Measurements from ENCODE around the gene TRAK1.

The TRAK1 gene

DNA sequence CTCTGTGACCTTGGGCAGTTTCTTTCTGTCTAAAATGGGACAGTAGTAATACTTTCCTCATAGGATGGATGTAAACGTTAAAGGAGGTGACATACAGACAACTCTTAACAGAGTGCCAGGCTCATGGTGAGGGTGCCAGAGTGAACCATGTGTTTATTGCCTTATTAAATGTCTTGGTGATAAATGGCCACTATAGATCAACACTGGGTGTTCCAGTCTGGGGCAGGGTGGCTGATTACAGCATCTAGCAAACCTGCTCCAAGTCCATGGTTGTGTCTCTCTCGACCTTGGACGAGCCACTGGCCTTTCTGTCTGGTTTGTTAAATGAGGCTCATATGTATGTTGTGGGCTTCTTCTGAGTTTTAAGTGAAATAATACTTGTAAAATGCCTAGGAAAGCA lies 75.1 kb downstream of the TRAK1 start:
- Histone ChIP-seq H3K4me1 (peaks cover 12% of the 10 kb centered on the region), H3K27me3 (ENCODE audit: control insufficient read depth, insufficient read depth, low read length) (no peaks in the 10 kb centered on the region), H3K9ac (no peak overlapping the region), H2AFZ (no peak overlapping the region), H3K79me2 (peaks cover 36% of the 10 kb centered on the region), H3K36me3 (ENCODE audit: control insufficient read depth, insufficient read depth, low read length) (no peaks in the 10 kb centered on the region), H3K4me3 (ENCODE audit: low read depth, low read length) (no peak overlapping the region), H3K27ac (no peak overlapping the region), H3K4me2 (ENCODE audit: low read length) (no peak overlapping the region), H3K9me3 (ENCODE audit: control insufficient read depth, low read length) (no peaks in the 10 kb centered on the region)
- TF ChIP-seq, protein P1, sequence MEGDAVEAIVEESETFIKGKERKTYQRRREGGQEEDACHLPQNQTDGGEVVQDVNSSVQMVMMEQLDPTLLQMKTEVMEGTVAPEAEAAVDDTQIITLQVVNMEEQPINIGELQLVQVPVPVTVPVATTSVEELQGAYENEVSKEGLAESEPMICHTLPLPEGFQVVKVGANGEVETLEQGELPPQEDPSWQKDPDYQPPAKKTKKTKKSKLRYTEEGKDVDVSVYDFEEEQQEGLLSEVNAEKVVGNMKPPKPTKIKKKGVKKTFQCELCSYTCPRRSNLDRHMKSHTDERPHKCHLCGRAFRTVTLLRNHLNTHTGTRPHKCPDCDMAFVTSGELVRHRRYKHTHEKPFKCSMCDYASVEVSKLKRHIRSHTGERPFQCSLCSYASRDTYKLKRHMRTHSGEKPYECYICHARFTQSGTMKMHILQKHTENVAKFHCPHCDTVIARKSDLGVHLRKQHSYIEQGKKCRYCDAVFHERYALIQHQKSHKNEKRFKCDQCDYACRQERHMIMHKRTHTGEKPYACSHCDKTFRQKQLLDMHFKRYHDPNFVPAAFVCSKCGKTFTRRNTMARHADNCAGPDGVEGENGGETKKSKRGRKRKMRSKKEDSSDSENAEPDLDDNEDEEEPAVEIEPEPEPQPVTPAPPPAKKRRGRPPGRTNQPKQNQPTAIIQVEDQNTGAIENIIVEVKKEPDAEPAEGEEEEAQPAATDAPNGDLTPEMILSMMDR (IDR thresholded peaks at IDR 0.05) = no peak

GRCh38 chr3:42166662-42167300 lies 75.6 kb downstream of the TRAK1 start:
- no peak overlapping the region for H3K4me3 ChIP-seq (ENCODE audit: low read depth, low read length)
- peaks cover 38% of the 10 kb centered on the region for H3K79me2 ChIP-seq
- no peaks in the 10 kb centered on the region for H3K36me3 ChIP-seq (ENCODE audit: control insufficient read depth, insufficient read depth, low read length)
- no peak overlapping the region for H3K4me2 ChIP-seq (ENCODE audit: low read length)
- peaks cover 12% of the 10 kb centered on the region for H3K4me1 ChIP-seq
- no peaks in the 10 kb centered on the region for H3K27me3 ChIP-seq (ENCODE audit: control insufficient read depth, insufficient read depth, low read length)
- H3K9ac ChIP-seq = no peak overlapping the region
- TF ChIP-seq, protein P1 (IDR thresholded peaks at IDR 0.05) = no peak
- H3K9me3 ChIP-seq (ENCODE audit: control insufficient read depth, low read length) = no peaks in the 10 kb centered on the region
- H3K27ac ChIP-seq = no peak overlapping the region
- H2AFZ ChIP-seq = no peak overlapping the region

DNA sequence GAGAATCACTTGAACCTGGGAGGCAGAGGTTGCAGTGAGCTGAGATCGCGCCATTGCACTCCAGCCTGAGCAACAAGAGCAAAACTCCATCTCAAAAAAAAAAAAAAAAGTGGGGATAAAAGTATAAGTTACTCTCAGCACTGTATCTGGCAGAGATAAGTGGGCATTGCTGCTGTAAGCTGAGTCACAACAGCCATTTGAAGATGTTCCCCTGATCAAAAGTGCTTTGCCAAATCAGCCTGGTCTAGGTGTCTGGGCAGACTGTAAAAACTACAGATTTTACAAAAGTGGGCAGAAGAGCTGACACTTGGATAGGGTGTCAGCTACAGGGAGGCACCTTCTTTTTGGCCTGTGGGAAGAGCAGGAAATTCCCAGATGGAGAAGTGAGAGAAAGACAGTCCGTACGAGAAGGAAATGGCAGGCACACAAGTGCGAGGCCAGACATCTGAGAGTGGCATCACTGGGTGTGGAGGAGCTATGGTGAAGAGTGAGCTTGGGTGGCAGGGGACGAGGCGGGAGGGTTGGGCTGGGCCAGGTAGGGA lies 78.5 kb downstream of the TRAK1 start:
- Histone ChIP-seq H3K9ac (no peak overlapping the region), H3K79me2 (peaks cover 42% of the 10 kb centered on the region), H3K4me2 (ENCODE audit: low read length) (no peak overlapping the region), H3K4me3 (ENCODE audit: low read depth, low read length) (no peak overlapping the region), H3K27ac (no peak overlapping the region), H2AFZ (no peak overlapping the region), H3K36me3 (ENCODE audit: control insufficient read depth, insufficient read depth, low read length) (no peaks in the 10 kb centered on the region), H3K9me3 (ENCODE audit: control insufficient read depth, low read length) (no peaks in the 10 kb centered on the region), H3K27me3 (ENCODE audit: control insufficient read depth, insufficient read depth, low read length) (no peaks in the 10 kb centered on the region), H3K4me1 (no peaks in the 10 kb centered on the region)
- TF ChIP-seq, protein P1 (IDR thresholded peaks at IDR 0.05) = no peak

DNA sequence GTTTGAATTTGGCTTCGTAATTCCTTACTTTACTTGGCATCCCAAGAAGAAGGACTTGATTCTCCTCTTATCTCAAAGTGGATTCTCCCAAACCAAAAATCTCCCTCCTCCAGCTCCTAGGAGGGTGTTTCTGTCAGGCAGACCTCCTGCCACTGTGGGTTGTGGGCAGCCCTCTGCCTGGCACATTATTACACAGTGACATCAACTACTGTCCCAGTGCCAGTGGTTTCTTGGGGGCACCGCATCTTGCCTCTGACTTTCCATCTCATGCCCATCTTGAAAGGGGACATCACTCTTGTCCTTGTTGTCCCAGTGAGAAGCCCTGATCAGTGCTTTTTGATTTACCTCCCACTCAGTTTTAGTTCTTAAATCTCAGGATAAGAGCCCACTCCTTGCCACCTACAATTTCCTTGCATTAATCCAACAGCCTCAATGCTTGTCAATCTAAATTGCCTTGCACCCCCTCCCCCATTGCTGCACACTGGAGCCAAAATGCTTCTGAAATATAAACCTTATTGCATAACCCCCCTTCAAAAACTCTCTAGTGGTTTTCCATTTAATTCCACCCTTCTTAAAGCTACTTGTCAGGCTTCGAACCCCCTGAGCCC lies 81.0 kb downstream of the TRAK1 start:
- no peaks in the 10 kb centered on the region for H3K4me1 ChIP-seq

More for the DNA sequence above, 81.0 kb downstream of the TRAK1 start:
- Histone ChIP-seq H3K4me3 (ENCODE audit: low read depth, low read length) (no peak overlapping the region), H3K9me3 (ENCODE audit: control insufficient read depth, low read length) (no peaks in the 10 kb centered on the region), H3K27ac (no peak overlapping the region), H3K79me2 (peaks cover 30% of the 10 kb centered on the region), H2AFZ (no peak overlapping the region), H3K4me2 (ENCODE audit: low read length) (no peak overlapping the region), H3K36me3 (ENCODE audit: control insufficient read depth, insufficient read depth, low read length) (no peaks in the 10 kb centered on the region), H3K27me3 (ENCODE audit: control insufficient read depth, insufficient read depth, low read length) (no peaks in the 10 kb centered on the region), H3K9ac (no peak overlapping the region)
- TF ChIP-seq, protein P1 (IDR thresholded peaks at IDR 0.05) = no peak

Measured in parathyroid adenoma (tissue), 2 donors.